ENCODE results near the gene KRTAP3-2.

KRTAP3-2 gene

DNA sequence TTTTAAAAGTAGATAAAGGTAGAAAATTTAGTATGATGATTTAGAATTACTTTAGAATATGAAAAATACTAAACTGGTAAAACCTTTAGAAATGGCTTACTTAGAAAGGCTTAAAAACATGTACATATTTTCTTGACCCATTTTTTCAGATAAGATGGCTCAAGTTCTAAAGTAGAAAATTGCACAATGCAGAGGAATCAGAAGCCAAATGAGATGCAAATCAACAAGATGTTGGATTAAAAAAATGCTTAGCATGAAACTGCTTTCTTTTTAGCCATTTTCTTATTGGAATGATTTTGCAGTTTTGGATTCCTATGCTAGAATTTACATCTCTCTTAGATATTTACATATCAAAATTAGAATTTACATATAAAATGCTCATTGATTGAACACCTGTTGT is 10.7 kb upstream of the KRTAP3-2 start:
- DNase-seq (ENCODE audit: low spot score) = no peak

DNA sequence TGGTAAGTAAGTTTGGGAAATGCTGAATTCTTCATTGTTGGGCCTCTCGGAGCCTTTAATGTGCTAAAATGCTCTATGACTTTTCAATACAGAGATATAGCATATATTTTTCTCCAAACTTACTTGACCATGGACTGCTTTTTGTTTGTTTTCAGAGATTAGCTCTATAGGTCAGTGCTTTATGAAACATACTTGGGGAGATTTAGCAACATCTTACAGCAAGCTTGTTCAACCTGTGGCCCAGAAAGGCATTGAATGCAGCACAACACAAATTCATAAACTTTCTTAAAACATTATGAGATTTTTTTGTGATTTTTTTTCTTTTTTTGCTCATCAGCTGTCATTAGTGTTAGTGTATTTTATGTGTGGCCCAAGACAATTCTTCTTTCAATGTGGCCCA is 10.2 kb upstream of the KRTAP3-2 start:
- DNase-seq (ENCODE audit: low spot score) = no peak

DNA sequence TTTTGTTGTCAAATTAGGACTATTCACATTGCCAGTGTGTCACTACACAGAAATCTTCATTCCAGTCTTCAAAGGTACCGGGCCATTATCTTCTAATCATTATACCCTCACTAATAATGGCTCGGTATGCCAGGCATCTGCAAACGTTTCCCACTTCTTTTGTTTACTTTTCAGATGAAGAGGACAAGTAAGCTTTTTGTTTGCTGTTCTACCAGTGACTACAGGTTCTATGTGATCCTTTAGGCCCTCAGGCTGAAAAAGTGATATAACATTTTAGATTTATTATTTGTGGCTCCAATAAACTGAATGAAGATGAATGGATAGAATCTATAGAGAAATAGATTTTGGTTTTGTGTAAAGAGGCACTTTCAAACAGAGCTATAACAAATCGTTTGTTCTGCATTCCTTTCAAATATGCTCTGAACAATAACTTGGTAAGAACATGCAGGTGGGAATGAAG is 9.6 kb upstream of the KRTAP3-2 start:
- DNase-seq (ENCODE audit: low spot score) = no peak

DNA sequence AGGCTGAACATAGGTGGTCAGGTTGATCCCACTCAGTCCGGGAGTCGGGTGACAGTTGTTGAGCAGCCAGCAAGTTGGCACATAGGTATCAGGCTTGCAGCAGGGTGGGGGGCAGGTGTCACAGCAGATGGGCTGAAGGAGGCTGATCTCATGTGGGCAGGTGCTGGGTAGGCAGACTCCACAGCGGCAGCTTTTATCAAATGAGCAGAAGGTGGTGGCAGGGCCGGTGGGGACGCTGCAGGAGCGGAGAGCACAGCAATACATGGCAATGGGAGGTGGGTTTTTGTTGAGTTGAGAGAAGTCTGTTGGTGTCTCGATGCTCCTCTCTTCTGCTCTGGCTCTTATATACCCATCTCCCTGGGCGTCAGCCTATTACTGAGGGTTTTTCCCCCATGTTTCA is 9.1 kb upstream of the KRTAP3-2 start, which contains the start of gene KRTAP3-1:
KRTAP3-1 (minus strand) TSS at position 318 of the 400 bp plus-strand sequence; CDS start at position 264, 54 bp downstream.
- no peak for DNase-seq (ENCODE audit: low spot score)

GRCh38 chr17:41004397-41004796 is 4.7 kb upstream of the KRTAP3-2 start:
- DNase-seq (ENCODE audit: low spot score) = no peak

DNA sequence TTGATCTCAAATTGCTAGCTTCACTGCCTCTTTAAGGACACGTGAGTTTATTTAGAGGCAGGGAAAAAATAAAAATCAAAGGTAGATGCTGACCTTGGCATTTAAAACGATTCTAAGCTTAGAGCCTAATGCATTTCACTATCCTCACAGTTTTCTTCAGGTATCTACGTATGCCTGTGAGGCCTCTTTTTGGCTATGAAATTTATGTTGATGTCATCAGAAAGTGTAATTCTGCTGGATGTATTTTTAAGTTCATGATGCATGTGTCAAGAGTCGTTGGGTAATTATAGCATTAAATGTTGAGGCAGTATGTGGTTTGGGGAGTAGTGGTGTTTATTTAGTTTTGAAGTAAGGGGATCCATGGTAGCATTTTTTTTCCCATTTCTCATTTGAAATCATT is 4.2 kb upstream of the KRTAP3-2 start:
- no peak for DNase-seq (ENCODE audit: low spot score)

DNA sequence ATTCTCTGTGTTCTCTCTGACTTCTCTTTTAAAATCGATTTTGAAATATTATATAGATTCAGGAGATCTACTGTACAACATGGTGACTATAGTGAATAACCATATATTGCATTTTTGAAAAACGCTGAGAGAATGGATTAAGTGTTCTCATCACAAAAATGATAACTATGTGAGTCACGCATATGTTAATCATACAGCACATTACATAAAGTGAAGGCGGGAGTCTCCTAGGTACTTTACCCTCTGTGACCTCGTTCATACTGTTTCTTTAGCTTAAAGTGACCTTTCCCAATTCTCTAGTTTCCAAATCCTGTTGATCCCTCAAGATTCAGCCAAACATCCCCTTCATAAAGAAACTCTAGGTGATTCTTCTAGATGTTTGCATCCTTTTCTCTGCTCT is 3.1 kb upstream of the KRTAP3-2 start:
- no peak for DNase-seq (ENCODE audit: low spot score)

DNA sequence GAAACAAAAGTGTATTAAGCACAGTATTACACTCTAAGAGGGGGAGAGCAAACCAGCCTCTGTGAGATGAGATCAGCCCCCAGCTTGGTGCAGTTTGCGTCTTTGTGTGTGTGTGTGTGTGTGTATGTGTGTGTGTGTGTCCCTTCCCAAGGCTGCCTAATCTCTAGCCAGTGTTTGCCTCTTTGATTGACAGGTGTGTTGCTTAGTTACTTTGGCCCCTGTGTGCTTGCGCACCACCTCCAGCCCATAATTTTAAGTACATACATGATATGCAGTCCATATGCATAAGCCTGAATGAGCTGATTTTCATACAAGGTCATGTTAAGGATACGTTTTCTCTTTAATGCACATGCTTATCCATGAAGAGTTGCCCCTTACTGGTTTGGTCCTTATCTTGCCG is 2.1 kb upstream of the KRTAP3-2 start:
- no peak for DNase-seq (ENCODE audit: low spot score)

- no peak for DNase-seq (ENCODE audit: low spot score)
Observed at GRCh38 chr17:40997361-40997760, 2.3 kb downstream of the KRTAP3-2 start.

- DNase-seq (ENCODE audit: low spot score) = no peak
Observed at GRCh38 chr17:40996829-40997228, 2.9 kb downstream of the KRTAP3-2 start.

GRCh38 chr17:40995116-40995515 is 4.6 kb downstream of the KRTAP3-2 start:
- no peak for DNase-seq (ENCODE audit: low spot score)

DNA sequence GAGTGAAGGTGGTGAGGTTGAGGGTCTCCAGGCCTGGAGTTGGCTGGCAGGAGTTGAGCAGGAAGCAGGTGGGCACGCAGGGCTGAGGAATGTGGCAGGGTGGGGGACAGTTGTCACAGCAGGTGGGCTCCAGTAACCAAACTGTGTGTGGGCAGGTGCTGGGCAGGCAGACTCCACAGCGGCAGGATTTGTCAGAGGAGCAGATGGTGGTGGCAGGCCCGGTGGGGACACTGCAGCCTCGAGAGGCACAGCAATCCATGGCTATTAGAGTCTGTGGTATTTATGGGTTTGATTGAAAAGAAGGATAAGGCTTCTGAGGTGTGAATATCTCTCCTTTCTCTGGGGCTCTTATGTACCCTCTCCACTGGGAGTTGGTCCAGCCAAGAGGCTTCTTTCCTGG is 5.9 kb downstream of the KRTAP3-2 start, which contains the start of gene KRTAP3-3:
KRTAP3-3 (minus strand) TSS at position 326 of the 400 bp plus-strand sequence; CDS start at position 259, 67 bp downstream.
- no peak for DNase-seq (ENCODE audit: low spot score)

- DNase-seq (ENCODE audit: low spot score) = no peak
Observed at GRCh38 chr17:40993084-40993483, 6.6 kb downstream of the KRTAP3-2 start.

GRCh38 chr17:40992666-40993065 is 7.0 kb downstream of the KRTAP3-2 start:
- no peak for DNase-seq (ENCODE audit: low spot score)

DNA sequence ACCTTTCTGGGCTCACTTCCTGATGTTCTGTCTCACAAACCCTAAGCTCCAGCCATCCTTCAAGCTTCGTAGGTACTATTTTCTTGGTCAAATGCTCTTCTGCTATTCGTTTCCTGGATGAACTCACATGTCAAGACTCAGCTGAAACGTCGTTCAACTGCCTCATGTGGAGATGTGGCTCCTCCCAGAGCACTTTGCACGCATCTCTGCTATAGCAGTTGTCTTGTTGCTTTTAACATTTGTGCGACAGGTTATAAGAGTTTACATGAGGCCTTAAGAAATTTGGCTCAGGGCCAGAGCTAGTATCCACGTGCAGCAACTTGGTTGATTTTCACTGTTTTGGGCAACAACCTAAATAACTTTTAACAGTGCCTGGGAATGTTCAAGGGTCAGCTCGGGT is 12.8 kb downstream of the KRTAP3-2 start:
- no peak for DNase-seq (ENCODE audit: low spot score)

- DNase-seq (ENCODE audit: low spot score) = no peak
Observed at GRCh38 chr17:40984226-40984625, 15.5 kb downstream of the KRTAP3-2 start, which contains the start of gene KRT40. Gene KRT40, minus strand, starts transcription at chr17:40984326. Its CDS starts 53 bp downstream, at chr17:40984273.

- DNase-seq (ENCODE audit: low spot score) = no peak
Observed at GRCh38 chr17:40981115-40981514, 18.6 kb downstream of the KRTAP3-2 start.

- peak; percentile 37 for DNase-seq (ENCODE audit: low spot score)
Observed at GRCh38 chr17:40980596-40980995, 19.1 kb downstream of the KRTAP3-2 start.

DNA sequence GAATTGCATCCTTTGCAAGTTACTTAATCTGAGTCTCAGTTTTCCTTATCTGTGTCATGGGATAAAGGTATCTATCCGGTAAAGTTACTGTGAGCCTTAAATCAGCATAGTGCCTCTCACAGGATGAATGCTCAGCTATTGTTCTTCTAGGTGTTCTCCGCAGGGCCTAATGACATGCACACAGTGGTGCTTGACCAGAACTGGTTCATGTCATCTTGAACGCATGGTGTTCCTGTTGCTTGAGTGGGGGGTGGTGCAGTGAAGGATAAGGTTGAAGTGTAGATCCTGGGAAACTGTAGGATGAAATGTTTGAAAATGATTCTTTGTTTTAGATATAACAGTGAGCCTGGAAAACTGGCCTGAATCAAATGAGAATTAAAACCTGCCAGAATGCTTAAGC is 19.6 kb downstream of the KRTAP3-2 start:
- DNase-seq (ENCODE audit: low spot score) = peak; percentile 1

GRCh38 chr17:40978575-40979151 is 21.0 kb downstream of the KRTAP3-2 start:
- DNase-seq (ENCODE audit: low spot score) = no peak

- DNase-seq (ENCODE audit: low spot score) = no peak
Observed at GRCh38 chr17:40975516-40975915, 24.2 kb downstream of the KRTAP3-2 start.

DNA sequence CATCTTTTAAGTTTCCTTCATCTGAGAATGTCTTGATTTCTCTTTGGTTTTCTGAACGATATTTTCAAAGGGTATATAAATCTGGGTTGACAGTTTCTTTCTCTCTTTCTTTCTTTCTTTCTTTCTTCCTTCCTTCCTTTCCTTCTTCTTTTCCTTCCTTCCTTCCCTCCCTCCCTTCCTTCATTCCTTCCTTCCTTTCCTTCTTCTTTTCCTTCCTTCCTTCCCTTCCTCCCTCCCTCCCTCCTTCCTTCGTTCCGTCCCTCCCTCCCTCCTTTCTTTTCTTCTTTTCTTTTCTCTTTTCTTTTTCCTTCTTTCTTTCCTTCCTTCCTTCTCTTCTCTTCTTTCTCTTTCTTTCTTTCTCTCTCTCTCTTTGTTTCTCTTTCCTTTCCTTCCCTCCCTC is 25.3 kb downstream of the KRTAP3-2 start:
- DNase-seq (ENCODE audit: low spot score) = no peak

GRCh38 chr17:40967582-40967981 is 32.1 kb downstream of the KRTAP3-2 start:
- DNase-seq (ENCODE audit: low spot score) = no peak

- no peak for DNase-seq (ENCODE audit: low spot score)
Observed at GRCh38 chr17:40966848-40967247, 32.9 kb downstream of the KRTAP3-2 start, which contains the start of gene KRT39. Gene KRT39, minus strand, starts transcription at chr17:40966948. Its CDS starts 92 bp downstream, at chr17:40966856.
